Measurements from ENCODE around the gene ATG10.
"Not testable (repeated sequence)": the region's sequence is repeated elsewhere in the genome, so short reads cannot be mapped to it uniquely, and the experiment has no call there.

GRCh38 chr5:82068042-82068441, 96.2 kb downstream of the ATG10 start:
- not testable (repeated sequence) for TF ChIP-seq CTCF (IDR thresholded peaks at IDR 0.05; ENCODE audit: borderline replicate concordance, extremely low read depth, low read length, poor library complexity, severe bottlenecking); EZH2 (IDR thresholded peaks at IDR 0.05; ENCODE audit: borderline replicate concordance, low read depth, low read length, severe bottlenecking)
